Endothelial cell of umbilical vein (primary cell): ENCODE results near the gene GNMT. TPM values are rescaled to one million over a fixed set of nuclear protein-coding genes. Genes with fewer than 3 reads are reported as not detected.

Experiments
- BruUV-seq: library from RNA; stranded (reverse); fragments of 400-500 nt; replicated peaks from 2 replicates; lab custom pipeline; 2021; lab: Mats Ljungman, UMichigan
- CTCF ChIA-PET: fragments of 300-600, 350-600 bp; sonication (Branson Sonifier 250); formaldehyde crosslinking; loops from one replicate; lab custom pipeline; 2021; ENCODE audit warnings: antibody characterized with exemption, inconsistent platforms; lab: Charles Lee
- POLR2A ChIA-PET: fragments of 300-600, 350-600 bp; sonication (Branson Sonifier 250); formaldehyde crosslinking; loops from one replicate; lab custom pipeline; 2021; ENCODE audit warnings: antibody characterized with exemption, inconsistent platforms; lab: Charles Lee
- DNase-seq: peaks from one replicate; pipeline ENCODE4 v3.0.0-alpha.2; 2011; ENCODE audit warnings: low read depth, low spot score
- FAIRE-seq: peaks from 2 replicates; lab custom pipeline; 2011; peaks lifted over from hg19 to GRCh38; lab: Jason Lieb, UNC
- H2AFZ ChIP-seq: 2 replicates; pipeline ENCODE4 v1.6.0; 2012; ENCODE audit warnings: low read depth, low read length, control low read depth, inconsistent platforms
- H3K27ac ChIP-seq: 2 replicates; pipeline ENCODE4 v1.5.1; 2011; ENCODE audit warnings: low read depth, mild to moderate bottlenecking, control low read depth, low read length, moderate library complexity; ENCODE audit not compliant: insufficient read depth
- H3K27me3 ChIP-seq, 2 experiments: 2 replicates each; pipeline versions ENCODE4 v1.6.0 to v1.6.1; 2011; ENCODE audit warnings: low read length in 2 of 2, mixed read lengths in 1 of 2; ENCODE audit not compliant: control insufficient read depth in 2 of 2, insufficient read depth in 2 of 2
- H3K36me3 ChIP-seq, 2 experiments: 2 replicates in 1 of 2; 3 replicates in 1 of 2; pipeline ENCODE4 v1.5.1; 2011; ENCODE audit warnings: low read length in 2 of 2, mild to moderate bottlenecking in 1 of 2, moderate library complexity in 1 of 2; ENCODE audit not compliant: control insufficient read depth in 2 of 2, insufficient read depth in 2 of 2; ENCODE audit errors: extremely low read depth in 1 of 2
- H3K4me1 ChIP-seq: 3 replicates; pipeline ENCODE4 v1.5.1; 2011; ENCODE audit warnings: mild to moderate bottlenecking, low read length; ENCODE audit not compliant: control insufficient read depth, insufficient read depth; ENCODE audit errors: extremely low read depth
- H3K4me2 ChIP-seq: 2 replicates; pipeline ENCODE4 v1.6.1; 2011; ENCODE audit warnings: low read length, control low read depth, mixed read lengths; ENCODE audit not compliant: insufficient read depth
- H3K4me3 ChIP-seq, 3 experiments: fragments of 200-600 bp in 1 of 3; sonication (generic), shearing (Covaris generic) in 1 of 3; replicated peaks in 1 of 3; 2 replicates each; pipeline ENCODE4 v1.5.1; 2011 to 2016; ENCODE audit warnings: control low read depth in 3 of 3, low read length in 3 of 3, mild to moderate bottlenecking in 2 of 3, inconsistent platforms in 1 of 3, low read depth in 1 of 3, moderate library complexity in 1 of 3; ENCODE audit not compliant: insufficient read depth in 1 of 3
- H3K79me2 ChIP-seq: 2 replicates; pipeline ENCODE4 v1.6.0; 2012; ENCODE audit warnings: low read length, inconsistent platforms; ENCODE audit not compliant: control insufficient read depth, insufficient read depth
- H3K9ac ChIP-seq: replicated peaks from 2 replicates; pipeline ENCODE3; 2011; ENCODE audit warnings: low read length, control low read depth; ENCODE audit not compliant: insufficient read depth; ENCODE audit errors: extremely low read depth
- H3K9me1 ChIP-seq: replicated peaks from 3 replicates; pipeline ENCODE4 v1.6.0; 2011; ENCODE audit warnings: mild to moderate bottlenecking, low read length; ENCODE audit not compliant: control insufficient read depth, insufficient read depth; ENCODE audit errors: extremely low read depth
- H3K9me3 ChIP-seq: replicated peaks from 2 replicates; pipeline ENCODE4 v1.5.1; 2012; ENCODE audit warnings: low read length, inconsistent platforms; ENCODE audit not compliant: control insufficient read depth, insufficient read depth
- H4K20me1 ChIP-seq: replicated peaks from 2 replicates; pipeline ENCODE3; 2011; ENCODE audit warnings: mild to moderate bottlenecking, low read length; ENCODE audit not compliant: control insufficient read depth, insufficient read depth; ENCODE audit errors: extremely low read depth
- EZH2 ChIP-seq: IDR thresholded peaks from 2 replicates; pipeline ENCODE4 v1.6.1; 2012; ENCODE audit warnings: borderline replicate concordance, low read depth, mild to moderate bottlenecking, moderate library complexity, low read length, inconsistent platforms; ENCODE audit not compliant: severe bottlenecking
- FOS ChIP-seq: IDR thresholded peaks from 2 replicates; pipeline ENCODE4 v1.6.1; 2011; ENCODE audit warnings: mild to moderate bottlenecking, low read length, moderate library complexity, borderline replicate concordance; ENCODE audit not compliant: insufficient read depth
- JUN ChIP-seq: IDR thresholded peaks from 2 replicates; pipeline ENCODE4 v1.6.1; 2011; ENCODE audit warnings: borderline replicate concordance, low read depth; ENCODE audit not compliant: insufficient read length, insufficient read depth
- POLR2A ChIP-seq: IDR thresholded peaks from 2 replicates; pipeline ENCODE4 v1.6.1; 2012; ENCODE audit warnings: low read depth, mild to moderate bottlenecking, control low read depth, low read length
- POLR2AphosphoS5 ChIP-seq: IDR thresholded peaks from 2 replicates; pipeline ENCODE4 v1.6.1; 2012; ENCODE audit warnings: low read depth, mild to moderate bottlenecking, control low read depth, low read length, moderate library complexity; ENCODE audit not compliant: insufficient read depth
- dilution Hi-C: fragments of 300-500 bp; cut with MboI; formaldehyde crosslinking; loops from one replicate; pipeline ENCODE4 v1.15.0; 2019; ENCODE audit warnings: low sequenced_read_pairs; ENCODE audit not compliant: extremely low pct_ligation_motif_present
- intact Hi-C: fragments of 100-400 bp; cut with micrococcal nuclease; formaldehyde crosslinking; loops from one replicate; pipeline ENCODE4 v1.10.0; 2022
- polyA plus RNA-seq, 4 experiments: library from polyadenylated mRNA; depleted of rRNA in 3 of 4; stranded (reverse) in 3 of 4; unstranded in 1 of 4; fragments of >200 nt; gene quantifications; 2 replicates each; pipeline versions ENCODE4 v1.2.1 to v1.2.3, GENCODE V29; 2011 to 2012; ENCODE audit warnings: missing spikeins in 1 of 4
- total RNA-seq: library from RNA; stranded (reverse); gene quantifications from 2 replicates; pipeline ENCODE4 v1.2.3, GENCODE V29; 2021
- TF ChIP-seq, protein P1 (sequence below): IDR thresholded peaks from 2 replicates; pipeline ENCODE4 v1.6.1; 2011; ENCODE audit not compliant: insufficient read depth, insufficient read length
- TF ChIP-seq, protein P2 (sequence below), 2 donors: IDR thresholded peaks; 1 replicate in 1 of 2; 2 replicates in 1 of 2; pipeline ENCODE4 v1.5.1; 2011; ENCODE audit warnings: low read length in 2 of 2, mild to moderate bottlenecking in 2 of 2, moderate library complexity in 2 of 2, control low read depth in 1 of 2, inconsistent platforms in 1 of 2, low read depth in 1 of 2; ENCODE audit not compliant: insufficient read depth in 1 of 2; ENCODE audit errors: extremely low read depth in 1 of 2

GNMT gene
- total and polyA plus RNA-seq, 2 donors (not counting 3 experiments of a cell fraction or from before 2014, with no cell fraction given): 0.41 to 1.2 TPM

DNA sequence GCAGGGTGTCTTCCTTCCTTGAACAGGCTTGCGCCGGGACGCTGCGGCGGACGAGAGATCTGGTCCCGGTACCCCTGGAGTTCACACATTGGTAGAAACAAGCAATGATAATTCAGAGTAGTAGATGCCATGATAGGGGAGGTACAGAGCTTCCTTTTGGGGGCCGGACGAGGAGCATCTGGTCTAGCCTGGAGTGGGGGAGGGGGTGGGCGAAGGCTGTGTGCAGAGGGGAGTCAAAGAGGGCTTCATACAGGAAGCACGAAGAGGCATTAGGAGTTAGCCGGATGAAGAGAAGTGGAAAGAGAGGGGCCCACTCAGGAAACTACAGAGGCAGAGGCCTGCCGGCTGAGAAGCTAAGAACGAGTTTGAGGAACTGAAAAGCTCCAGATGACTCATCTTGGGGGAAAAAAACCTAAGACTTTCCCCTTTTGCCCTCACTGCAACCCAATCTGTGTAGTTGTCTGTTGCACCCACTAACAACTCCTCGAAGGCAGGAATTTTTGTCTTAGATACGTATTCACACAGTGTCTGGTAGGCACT, 30.7 kb upstream of the GNMT start:
- peak overlapping the region; percentile 99 for H3K4me2 ChIP-seq
- FAIRE-seq (no peak), DNase-seq (peak; percentile 72)
- H3K36me3 ChIP-seq: peaks cover 0 to 4% of the 10 kb centered on the region in 2 experiments
- intact Hi-C loops: loop anchor here (1.0 to 2.0 kb wide), 5 partner anchors 31 to 241 kb away; partner anchors contain the start of genes GNMT, KLC4, KLHDC3 and MRPL2
- peak overlapping the region; percentile 91 for H2AFZ ChIP-seq
- ChIA-PET POLR2A (interaction anchor here (0.6 to 1.2 kb wide), 3 partner anchors 35 to 422 kb away, joined by 4 read pairs; partner anchors contain the start of genes KLHDC3 and MEA1), CTCF (interaction anchor here (0.8 to 2.1 kb wide), 13 partner anchors 10 to 268 kb away, joined by 3 to 12 read pairs (median 4); partner anchors contain the start of genes KLHDC3 and PEX6)
- dilution Hi-C loops: no loop called here
- peak overlapping the region; percentile 54 to 94 (median 85) for H3K4me3 ChIP-seq
- no peaks in the 10 kb centered on the region for H3K9me1 ChIP-seq
- H3K79me2 ChIP-seq: peaks cover 35% of the 10 kb centered on the region
- H3K27ac ChIP-seq: peak overlapping the region; percentile 95
- TF ChIP-seq POLR2A (no peak), JUN (peak; percentile 54), EZH2 (no peak), POLR2AphosphoS5 (no peak), FOS (peak; percentile 89)
- TF ChIP-seq, protein P1, sequence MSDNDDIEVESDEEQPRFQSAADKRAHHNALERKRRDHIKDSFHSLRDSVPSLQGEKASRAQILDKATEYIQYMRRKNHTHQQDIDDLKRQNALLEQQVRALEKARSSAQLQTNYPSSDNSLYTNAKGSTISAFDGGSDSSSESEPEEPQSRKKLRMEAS: no peak
- TF ChIP-seq, protein P2, sequence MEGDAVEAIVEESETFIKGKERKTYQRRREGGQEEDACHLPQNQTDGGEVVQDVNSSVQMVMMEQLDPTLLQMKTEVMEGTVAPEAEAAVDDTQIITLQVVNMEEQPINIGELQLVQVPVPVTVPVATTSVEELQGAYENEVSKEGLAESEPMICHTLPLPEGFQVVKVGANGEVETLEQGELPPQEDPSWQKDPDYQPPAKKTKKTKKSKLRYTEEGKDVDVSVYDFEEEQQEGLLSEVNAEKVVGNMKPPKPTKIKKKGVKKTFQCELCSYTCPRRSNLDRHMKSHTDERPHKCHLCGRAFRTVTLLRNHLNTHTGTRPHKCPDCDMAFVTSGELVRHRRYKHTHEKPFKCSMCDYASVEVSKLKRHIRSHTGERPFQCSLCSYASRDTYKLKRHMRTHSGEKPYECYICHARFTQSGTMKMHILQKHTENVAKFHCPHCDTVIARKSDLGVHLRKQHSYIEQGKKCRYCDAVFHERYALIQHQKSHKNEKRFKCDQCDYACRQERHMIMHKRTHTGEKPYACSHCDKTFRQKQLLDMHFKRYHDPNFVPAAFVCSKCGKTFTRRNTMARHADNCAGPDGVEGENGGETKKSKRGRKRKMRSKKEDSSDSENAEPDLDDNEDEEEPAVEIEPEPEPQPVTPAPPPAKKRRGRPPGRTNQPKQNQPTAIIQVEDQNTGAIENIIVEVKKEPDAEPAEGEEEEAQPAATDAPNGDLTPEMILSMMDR (IDR thresholded peaks at IDR 0.05; ENCODE audit: extremely low read depth in 1 of 2, insufficient read depth in 1 of 2, low read depth in 1 of 2, low read length in 2 of 2): no peak
- no TSS peak for BruUV-seq
- peak overlapping the region; percentile 87 for H3K9ac ChIP-seq
- H3K27me3 ChIP-seq: peaks cover 0 to 3% of the 10 kb centered on the region in 2 experiments
- H4K20me1 ChIP-seq: no peaks in the 10 kb centered on the region
- H3K9me3 ChIP-seq: no peaks in the 10 kb centered on the region
- peaks cover 22% of the 10 kb centered on the region for H3K4me1 ChIP-seq
